ENCODE measurements around the gene RAB8B.

Gene RAB8B

GRCh38 chr15:63188926-63189871, at the start of gene RAB8B:
TSS of gene RAB8B (plus strand) at chr15:63189606. CDS start at chr15:63189625, 19 bp downstream.
- DNase-seq, result peak; percentile 99

GRCh38 chr15:63140936-63141335, 48.5 kb upstream of the RAB8B start:
- no peak for DNase-seq

GRCh38 chr15:63145426-63145825, 44.0 kb upstream of the RAB8B start:
- DNase-seq, result no peak

- DNase-seq, result no peak
These were observed 42.7 kb upstream of the RAB8B start for GRCh38 chr15:63146684-63147083.

- no peak for DNase-seq
These were observed 37.7 kb upstream of the RAB8B start for GRCh38 chr15:63151665-63152064.

GRCh38 chr15:63155486-63155885, 33.9 kb upstream of the RAB8B start:
- DNase-seq, result no peak

- no peak for DNase-seq
These were observed 33.2 kb upstream of the RAB8B start for GRCh38 chr15:63156086-63156710.

- no peak for DNase-seq
These were observed 32.7 kb upstream of the RAB8B start for GRCh38 chr15:63156755-63157117.

GRCh38 chr15:63157118-63157843, 32.1 kb upstream of the RAB8B start, which contains the start of gene RPS27L:
TSS of gene RPS27L (minus strand) at chr15:63157477. CDS start at chr15:63157405, 72 bp downstream.
- DNase-seq, result peak; percentile 87

GRCh38 chr15:63157891-63158431, 31.4 kb upstream of the RAB8B start:
- DNase-seq, result no peak

GRCh38 chr15:63160638-63161037, 28.8 kb upstream of the RAB8B start:
- DNase-seq, result no peak

GRCh38 chr15:63163217-63163616, 26.2 kb upstream of the RAB8B start:
- no peak for DNase-seq

GRCh38 chr15:63165166-63165859, 24.1 kb upstream of the RAB8B start:
- no peak for DNase-seq

- DNase-seq, result no peak
These were observed 23.2 kb upstream of the RAB8B start for GRCh38 chr15:63166219-63166618.

GRCh38 chr15:63169788-63170187, 19.6 kb upstream of the RAB8B start:
- no peak for DNase-seq

GRCh38 chr15:63172376-63172775, 17.0 kb upstream of the RAB8B start:
- DNase-seq, result no peak

GRCh38 chr15:63172851-63173451, 16.5 kb upstream of the RAB8B start:
- no peak for DNase-seq

- DNase-seq, result no peak
These were observed 13.1 kb upstream of the RAB8B start for GRCh38 chr15:63176302-63176701.

GRCh38 chr15:63178034-63178433, 11.4 kb upstream of the RAB8B start:
- no peak for DNase-seq

GRCh38 chr15:63180746-63181145, 8.7 kb upstream of the RAB8B start:
- DNase-seq, result no peak

GRCh38 chr15:63181648-63182047, 7.8 kb upstream of the RAB8B start:
- DNase-seq, result no peak

- DNase-seq, result no peak
These were observed 4.2 kb upstream of the RAB8B start for GRCh38 chr15:63185206-63185605.

Measured in stimulated activated CD4-positive, alpha-beta T cell treated with anti-CD3 and anti-CD28 coated beads, Interleukin-4, amount 100 ng/mL, for 1 hour (primary cell).